K562 (cell line): Measurements from ENCODE around the gene SLC22A7.

Source experiments
- DNMT1 ChIP-seq: fragments of 450-650 bp; IDR thresholded peaks from 2 replicates; pipeline ENCODE4 v1.6.1; 2016; ENCODE audit warnings: antibody characterized with exemption, mild to moderate bottlenecking
- FOS ChIP-seq: IDR thresholded peaks from 3 replicates; pipeline ENCODE4 v1.6.1; 2011; ENCODE audit not compliant: insufficient read length; ENCODE audit errors: extremely low read depth
- FOXM1 ChIP-seq, 2 experiments: fragments of 450-650 bp in 1 of 2; sonication (generic) in 1 of 2; formaldehyde crosslinking in 1 of 2; IDR thresholded peaks; 2 replicates each; pipeline versions ENCODE4 v1.6.1 to v1.9.0; 2017 to 2022; ENCODE audit warnings: low read depth in 2 of 2, mild to moderate bottlenecking in 2 of 2, missing genetic modification reagents in 1 of 2, moderate library complexity in 1 of 2
- NR4A1 ChIP-seq, 2 experiments: fragments of 250-450 bp in 1 of 2; fragments of 450-650 bp in 1 of 2; sonication (Bioruptor Pico) in 1 of 2; IDR thresholded peaks; 2 replicates each; pipeline versions ENCODE4 v1.4.0 to v1.6.1; 2016 to 2020; ENCODE audit warnings: mild to moderate bottlenecking in 2 of 2, missing compliant biosample characterization in 1 of 2, missing genetic modification characterization in 1 of 2, moderate library complexity in 1 of 2
- RFX5 ChIP-seq: IDR thresholded peaks from 2 replicates; pipeline ENCODE4 v1.6.1; 2011; ENCODE audit warnings: low read depth, mild to moderate bottlenecking, improper control_type of control experiment, low read length
- ZNF124 ChIP-seq: sonication (generic); formaldehyde crosslinking; IDR thresholded peaks from 2 replicates; pipeline ENCODE4 v1.8.1; 2022; ENCODE audit warnings: missing genetic modification reagents
- ZNF644 ChIP-seq: fragments of 200-800 bp; sonication (Bioruptor generic); IDR thresholded peaks from 2 replicates; pipeline ENCODE4 v1.6.1; 2016; ENCODE audit warnings: low read depth, missing genetic modification characterization, missing compliant biosample characterization
- TF ChIP-seq, protein P1 (sequence below), 3 experiments: IDR thresholded peaks in 2 of 3; conservative IDR thresholded peaks in 1 of 3; 2 replicates each; pipeline ENCODE4 v1.5.1; 2011 to 2012; ENCODE audit warnings: low read length in 3 of 3, mild to moderate bottlenecking in 3 of 3, control low read depth in 2 of 3, improper control_type of control experiment in 1 of 3, inconsistent platforms in 1 of 3, low read depth in 1 of 3, mixed read lengths in 1 of 3, moderate library complexity in 1 of 3; ENCODE audit not compliant: insufficient read depth in 2 of 3
- TF ChIP-seq, protein P2 (sequence below): fragments of 450-650 bp; formaldehyde crosslinking; IDR thresholded peaks from 2 replicates; pipeline ENCODE4 v1.4.0; 2022; ENCODE audit warnings: missing genetic modification characterization

DNA sequence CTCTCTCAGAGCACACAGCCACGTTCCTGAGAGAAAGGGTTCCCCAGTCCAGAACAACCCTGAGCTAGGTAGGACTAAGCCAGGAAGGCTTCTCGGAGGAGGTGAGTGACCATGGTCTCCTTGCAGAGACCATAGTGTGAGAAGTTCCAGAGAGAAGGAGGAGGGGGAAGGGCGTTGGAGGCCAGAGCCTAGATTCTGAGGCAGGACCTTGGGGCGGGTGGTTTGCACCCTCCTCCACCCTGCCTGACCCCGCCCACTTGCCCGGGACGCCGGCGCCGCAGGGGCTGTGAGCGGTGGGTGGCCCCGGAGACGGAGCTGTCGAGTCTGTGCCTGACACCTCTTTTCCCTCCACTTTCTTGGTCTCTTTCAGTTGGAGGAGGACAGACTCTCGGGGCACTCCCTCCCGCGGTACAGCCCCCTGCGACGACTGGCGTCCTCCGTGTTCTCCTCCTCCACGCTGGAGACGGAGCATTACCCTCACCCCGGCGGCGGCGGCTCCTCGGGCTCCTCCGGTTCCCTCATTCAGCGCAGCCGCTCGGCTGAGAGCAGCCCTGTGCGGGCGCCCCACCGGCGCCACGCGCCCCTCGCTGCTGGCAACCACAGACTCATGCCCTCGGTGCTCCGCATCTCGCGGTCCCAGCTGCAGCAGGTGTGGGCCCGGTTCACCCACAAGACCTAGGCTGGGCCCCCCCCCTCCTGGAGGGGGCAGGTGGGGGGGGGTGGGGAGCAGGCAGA lies 28.6 kb upstream of the SLC22A7 start:
- TF ChIP-seq DNMT1 (no peak), ZNF644 (tag) (no peak), RFX5 (no peak), FOS (no peak), FOXM1 (IDR thresholded peaks at IDR 0.05; ENCODE audit: low read depth) (no peak), FOXM1 (CRISPR knock-in tag; IDR thresholded peaks at IDR 0.05; ENCODE audit: low read depth) (no peak), ZNF124 (CRISPR knock-in tag) (no peak), NR4A1 (CRISPR knock-in tag; IDR thresholded peaks at IDR 0.05) (no peak), NR4A1 (tag; IDR thresholded peaks at IDR 0.05) (no peak)
- TF ChIP-seq, protein P1, sequence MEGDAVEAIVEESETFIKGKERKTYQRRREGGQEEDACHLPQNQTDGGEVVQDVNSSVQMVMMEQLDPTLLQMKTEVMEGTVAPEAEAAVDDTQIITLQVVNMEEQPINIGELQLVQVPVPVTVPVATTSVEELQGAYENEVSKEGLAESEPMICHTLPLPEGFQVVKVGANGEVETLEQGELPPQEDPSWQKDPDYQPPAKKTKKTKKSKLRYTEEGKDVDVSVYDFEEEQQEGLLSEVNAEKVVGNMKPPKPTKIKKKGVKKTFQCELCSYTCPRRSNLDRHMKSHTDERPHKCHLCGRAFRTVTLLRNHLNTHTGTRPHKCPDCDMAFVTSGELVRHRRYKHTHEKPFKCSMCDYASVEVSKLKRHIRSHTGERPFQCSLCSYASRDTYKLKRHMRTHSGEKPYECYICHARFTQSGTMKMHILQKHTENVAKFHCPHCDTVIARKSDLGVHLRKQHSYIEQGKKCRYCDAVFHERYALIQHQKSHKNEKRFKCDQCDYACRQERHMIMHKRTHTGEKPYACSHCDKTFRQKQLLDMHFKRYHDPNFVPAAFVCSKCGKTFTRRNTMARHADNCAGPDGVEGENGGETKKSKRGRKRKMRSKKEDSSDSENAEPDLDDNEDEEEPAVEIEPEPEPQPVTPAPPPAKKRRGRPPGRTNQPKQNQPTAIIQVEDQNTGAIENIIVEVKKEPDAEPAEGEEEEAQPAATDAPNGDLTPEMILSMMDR (IDR thresholded peaks at IDR 0.05 in 2 of 3, conservative IDR thresholded peaks at IDR 0.05 in 1 of 3; ENCODE audit: insufficient read depth in 2 of 3, low read depth in 1 of 3, low read length in 3 of 3) = no peak
- TF ChIP-seq, protein P2, sequence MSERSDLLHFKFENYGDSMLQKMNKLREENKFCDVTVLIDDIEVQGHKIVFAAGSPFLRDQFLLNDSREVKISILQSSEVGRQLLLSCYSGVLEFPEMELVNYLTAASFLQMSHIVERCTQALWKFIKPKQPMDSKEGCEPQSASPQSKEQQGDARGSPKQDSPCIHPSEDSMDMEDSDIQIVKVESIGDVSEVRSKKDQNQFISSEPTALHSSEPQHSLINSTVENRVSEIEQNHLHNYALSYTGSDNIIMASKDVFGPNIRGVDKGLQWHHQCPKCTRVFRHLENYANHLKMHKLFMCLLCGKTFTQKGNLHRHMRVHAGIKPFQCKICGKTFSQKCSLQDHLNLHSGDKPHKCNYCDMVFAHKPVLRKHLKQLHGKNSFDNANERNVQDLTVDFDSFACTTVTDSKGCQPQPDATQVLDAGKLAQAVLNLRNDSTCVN (CRISPR knock-in tag) = no peak
